Stimulated activated naive CD8-positive, alpha-beta T cell treated with anti-CD3 and anti-CD28 coated beads, Interleukin-15, amount 100 ng/mL, for 72 hours (primary cell): Measurements from ENCODE around the gene WFDC10A.
A peak's percentile ranks its signal among the peaks of the same experiment; 100 is the strongest.
"Not testable (repeated sequence)": the region's sequence is repeated elsewhere in the genome, so short reads cannot be mapped to it uniquely, and the experiment has no call there.

Experiments used
- ATAC-seq: fragments of 150-1000 bp; cut with Tn5 transposase; 2 replicates; pipeline ENCODE4 v1.10.0; 2021; ENCODE audit warnings: mild to moderate bottlenecking, moderate library complexity
- DNase-seq, 2 donors: peaks; one replicate each; pipeline ENCODE4 v3.0.0; 2021 to 2022
- H3K27ac Mint-ChIP-seq, 2 donors: one replicate each; pipeline ENCODE4 v1.8.0; 2022; ENCODE audit warnings: mild to moderate bottlenecking in 2 of 2, mixed read lengths in 2 of 2, moderate library complexity in 2 of 2
- H3K27me3 Mint-ChIP-seq: one replicate; pipeline ENCODE4 v1.8.0; 2022; ENCODE audit warnings: mixed read lengths
- H3K4me1 Mint-ChIP-seq: one replicate; pipeline ENCODE4 v1.8.0; 2022; ENCODE audit warnings: mild to moderate bottlenecking, mixed read lengths
- H3K4me3 Mint-ChIP-seq, 2 donors: one replicate each; pipeline ENCODE4 v1.8.0; 2022; ENCODE audit warnings: mild to moderate bottlenecking in 2 of 2, mixed read lengths in 2 of 2, moderate library complexity in 1 of 2
- H3K9me3 Mint-ChIP-seq, 2 donors: one replicate each; pipeline ENCODE4 v1.8.0; 2022; ENCODE audit warnings: mixed read lengths in 2 of 2

The WFDC10A gene

GRCh38 chr20:45629496-45630100 lies at the start of gene WFDC10A:
Gene WFDC10A (plus strand): TSS chr20:45629739. CDS start chr20:45629814, 75 bp downstream.
- ATAC-seq (peak; percentile 80), DNase-seq (peak; percentile 5 to 29)
- H3K27me3 Mint-ChIP-seq: peaks cover 64% of the 10 kb centered on the region
- H3K4me3 Mint-ChIP-seq: no peak within 1 kb of the TSS
- H3K4me1 Mint-ChIP-seq: no peaks in the 10 kb centered on the region
- peaks cover 0 to 6% of the 10 kb centered on the region in 2 donors for H3K9me3 Mint-ChIP-seq
- H3K27ac Mint-ChIP-seq: no peak within 1 kb of the TSS

- Mint-ChIP-seq H3K9me3 (no peaks in the 10 kb centered on the region), H3K4me3 (no peak overlapping the region), H3K4me1 (no peaks in the 10 kb centered on the region), H3K27me3 (peaks cover 11% of the 10 kb centered on the region), H3K27ac (peak overlapping the region in 1 of 2 donors; percentile 4)
- ATAC-seq (no peak), DNase-seq (no peak)
Measured at GRCh38 chr20:45581702-45582101, 47.8 kb upstream of the WFDC10A start.

GRCh38 chr20:45583502-45583901 lies 46.0 kb upstream of the WFDC10A start:
- no peaks in the 10 kb centered on the region for H3K4me1 Mint-ChIP-seq
- DNase-seq (no peak), ATAC-seq (no peak)
- H3K4me3 Mint-ChIP-seq: no peak overlapping the region
- H3K9me3 Mint-ChIP-seq: no peaks in the 10 kb centered on the region
- H3K27ac Mint-ChIP-seq: no peak overlapping the region
- peaks cover 14% of the 10 kb centered on the region for H3K27me3 Mint-ChIP-seq

- not testable (repeated sequence) for DNase-seq, H3K4me3 Mint-ChIP-seq, H3K27ac Mint-ChIP-seq, H3K4me1 Mint-ChIP-seq, H3K9me3 Mint-ChIP-seq, ATAC-seq
- peaks cover 16% of the 10 kb centered on the region for H3K27me3 Mint-ChIP-seq
Measured at GRCh38 chr20:45584294-45584693, 45.2 kb upstream of the WFDC10A start.

DNA sequence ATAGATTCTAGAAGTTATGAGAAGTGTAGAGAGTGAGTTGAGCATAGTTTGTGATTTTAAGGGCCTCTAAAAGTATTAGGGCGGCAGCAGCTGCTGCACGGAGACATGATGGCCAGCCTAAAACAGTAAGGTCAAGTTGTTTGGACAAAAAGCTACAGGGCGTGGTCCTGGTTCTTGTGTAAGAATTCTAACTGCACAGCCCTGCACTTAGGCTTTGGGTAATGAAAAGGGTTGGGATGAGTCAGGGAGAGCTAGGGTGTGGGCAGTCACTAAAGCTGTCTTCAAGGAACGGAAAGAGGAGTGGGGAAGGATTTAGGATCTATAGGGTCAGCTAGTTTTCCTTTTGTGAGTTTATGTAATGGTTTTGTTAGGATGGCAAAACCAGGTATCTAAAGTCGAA lies 43.6 kb upstream of the WFDC10A start:
- H3K27me3 Mint-ChIP-seq: peaks cover 14% of the 10 kb centered on the region
- H3K27ac Mint-ChIP-seq, H3K4me1 Mint-ChIP-seq, H3K4me3 Mint-ChIP-seq, H3K9me3 Mint-ChIP-seq, ATAC-seq, DNase-seq: not testable (repeated sequence)

DNA sequence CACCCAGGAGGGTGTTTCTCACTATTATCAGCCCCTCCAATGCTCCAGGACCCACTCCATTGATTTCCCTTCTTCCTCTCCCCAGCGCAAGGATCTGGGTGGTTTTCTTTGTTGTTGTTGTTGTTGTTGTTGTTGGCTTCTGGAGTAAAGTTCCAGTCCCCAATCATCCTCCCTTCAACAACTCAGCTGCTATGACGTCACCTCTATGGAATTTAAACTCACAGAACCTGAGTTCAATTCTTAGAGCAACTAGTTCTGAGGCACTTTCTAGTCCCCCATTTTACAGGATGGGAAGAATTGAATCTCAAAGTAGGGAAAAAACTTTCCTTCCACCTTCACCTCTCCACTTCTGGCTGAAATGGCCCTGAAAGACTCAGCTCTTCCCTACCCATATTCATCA lies 40.7 kb upstream of the WFDC10A start:
- ATAC-seq: no peak
- no peak for DNase-seq
- Mint-ChIP-seq H3K9me3 (no peaks in the 10 kb centered on the region), H3K27me3 (peaks cover 35% of the 10 kb centered on the region), H3K4me1 (no peaks in the 10 kb centered on the region), H3K27ac (no peak overlapping the region), H3K4me3 (no peak overlapping the region)

DNA sequence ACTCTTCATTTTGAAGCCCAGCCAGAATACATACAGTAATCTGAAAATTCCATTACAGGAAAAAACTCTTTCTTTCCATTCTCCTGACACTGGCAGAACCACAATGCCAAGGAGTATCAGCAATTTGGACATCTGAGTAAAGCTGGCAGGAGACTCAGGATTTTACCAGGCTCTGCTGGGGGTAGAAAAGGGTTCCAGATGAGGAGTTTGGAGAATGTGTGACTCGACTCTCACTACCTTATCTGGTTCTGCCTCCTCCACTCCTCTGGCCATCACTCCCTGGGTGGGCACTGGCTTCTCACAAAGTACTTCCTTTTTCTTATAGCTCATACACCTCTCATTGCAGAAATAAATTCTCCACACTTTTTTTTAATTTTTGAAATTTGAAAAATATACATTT lies 39.8 kb upstream of the WFDC10A start:
- Mint-ChIP-seq H3K4me1 (no peaks in the 10 kb centered on the region), H3K9me3 (no peaks in the 10 kb centered on the region), H3K27ac (no peak overlapping the region), H3K27me3 (peaks cover 44% of the 10 kb centered on the region), H3K4me3 (no peak overlapping the region)
- ATAC-seq: no peak
- no peak for DNase-seq

- DNase-seq (peak; percentile 14 to 33), ATAC-seq (peak; percentile 83)
- H3K9me3 Mint-ChIP-seq: no peaks in the 10 kb centered on the region
- no peak overlapping the region for H3K4me3 Mint-ChIP-seq
- no peaks in the 10 kb centered on the region for H3K4me1 Mint-ChIP-seq
- no peak overlapping the region for H3K27ac Mint-ChIP-seq
- peaks cover 57% of the 10 kb centered on the region for H3K27me3 Mint-ChIP-seq
Measured at GRCh38 chr20:45592574-45593189, 36.9 kb upstream of the WFDC10A start.

- H3K4me1 Mint-ChIP-seq: no peaks in the 10 kb centered on the region
- peaks cover 61% of the 10 kb centered on the region for H3K27me3 Mint-ChIP-seq
- no peak overlapping the region for H3K27ac Mint-ChIP-seq
- no peak for ATAC-seq
- no peak for DNase-seq
- no peaks in the 10 kb centered on the region for H3K9me3 Mint-ChIP-seq
- H3K4me3 Mint-ChIP-seq: no peak overlapping the region
Measured at GRCh38 chr20:45593498-45593897, 36.0 kb upstream of the WFDC10A start.

DNA sequence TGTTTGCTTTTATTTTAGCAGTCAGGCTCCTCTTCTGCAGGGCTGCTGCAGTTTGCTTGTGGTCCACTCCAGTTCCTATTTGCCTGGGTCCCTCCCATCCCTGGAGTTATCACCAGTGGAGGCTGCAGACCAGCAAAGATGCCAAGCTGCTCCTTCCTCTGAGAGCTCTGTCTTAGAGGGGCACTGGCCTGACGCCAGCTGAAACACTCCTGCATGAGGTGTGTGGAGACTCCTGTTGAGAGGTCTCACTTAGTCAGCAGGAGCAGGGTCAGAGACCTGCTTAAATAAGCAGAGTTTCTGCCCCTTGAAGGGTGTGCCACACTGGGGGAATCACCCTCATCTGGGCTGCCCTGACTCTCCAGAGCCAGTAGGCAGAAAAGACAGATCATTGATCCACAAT lies 34.3 kb upstream of the WFDC10A start:
- ATAC-seq (no peak), DNase-seq (no peak)
- Mint-ChIP-seq H3K9me3 (no peaks in the 10 kb centered on the region), H3K27me3 (peaks cover 59% of the 10 kb centered on the region), H3K4me1 (no peaks in the 10 kb centered on the region), H3K27ac (no peak overlapping the region), H3K4me3 (no peak overlapping the region)

DNA sequence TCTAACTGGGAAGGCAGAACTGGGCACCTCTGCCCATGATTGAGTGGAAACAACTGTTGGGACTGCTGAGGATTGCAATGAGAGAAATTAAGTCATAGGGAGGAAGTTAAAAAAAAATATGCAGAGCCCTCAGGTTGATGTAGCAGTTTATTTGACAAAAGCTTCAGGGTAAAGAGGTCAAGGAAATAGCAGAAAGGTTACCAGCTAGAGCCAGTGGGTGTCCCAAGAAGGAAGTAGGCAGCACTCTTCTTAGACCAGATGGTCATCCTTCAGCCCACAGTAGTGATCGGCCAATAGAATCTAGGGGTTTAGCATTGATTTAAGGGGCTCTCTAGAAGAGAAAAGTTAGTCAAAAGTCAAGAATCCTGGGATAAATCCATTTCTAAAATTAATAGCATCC lies 21.7 kb upstream of the WFDC10A start:
- Mint-ChIP-seq H3K27ac (no peak overlapping the region), H3K4me1 (peaks cover 12% of the 10 kb centered on the region)

GRCh38 chr20:45611054-45611453 lies 18.5 kb upstream of the WFDC10A start:
- ATAC-seq: peak; percentile 92
- peak overlapping the region in 1 of 2 donors; percentile 2 for H3K4me3 Mint-ChIP-seq

More for the DNA sequence above, 21.7 kb upstream of the WFDC10A start:
- H3K27me3 Mint-ChIP-seq: peaks cover 55% of the 10 kb centered on the region
- H3K4me3 Mint-ChIP-seq: no peak overlapping the region
- no peak for ATAC-seq
- no peak for DNase-seq
- H3K9me3 Mint-ChIP-seq: peaks cover 18 to 45% of the 10 kb centered on the region in 2 donors

DNA sequence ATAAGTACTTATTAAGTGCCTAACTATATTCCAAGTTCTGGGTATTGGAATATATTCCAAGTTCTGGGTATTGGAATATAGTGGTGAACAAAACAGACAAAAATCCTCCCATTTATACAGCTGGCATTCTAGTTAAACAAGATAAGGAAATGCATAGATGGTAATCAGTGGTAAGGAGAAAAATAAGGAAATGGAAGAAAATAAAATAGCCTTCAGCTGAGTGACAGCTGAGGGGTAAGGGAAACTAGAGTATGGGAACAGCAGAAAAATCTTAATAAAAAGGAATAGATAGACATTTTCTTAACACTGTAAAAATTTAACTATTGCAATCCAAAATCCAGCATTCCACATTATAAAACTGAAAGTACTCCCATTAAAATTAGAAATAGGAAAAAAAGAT lies 17.2 kb upstream of the WFDC10A start:
- Mint-ChIP-seq H3K4me1 (peaks cover 12% of the 10 kb centered on the region), H3K4me3 (no peak overlapping the region), H3K27ac (no peak overlapping the region), H3K9me3 (peaks cover 12 to 22% of the 10 kb centered on the region in 2 donors), H3K27me3 (peaks cover 59% of the 10 kb centered on the region)
- ATAC-seq (no peak), DNase-seq (no peak)

More at GRCh38 chr20:45611054-45611453, 18.5 kb upstream of the WFDC10A start:
- Mint-ChIP-seq H3K27me3 (peaks cover 60% of the 10 kb centered on the region), H3K9me3 (peaks cover 12 to 30% of the 10 kb centered on the region in 2 donors), H3K27ac (no peak overlapping the region), H3K4me1 (peaks cover 12% of the 10 kb centered on the region)
- DNase-seq: peak in 1 of 2 donors; percentile 38

DNA sequence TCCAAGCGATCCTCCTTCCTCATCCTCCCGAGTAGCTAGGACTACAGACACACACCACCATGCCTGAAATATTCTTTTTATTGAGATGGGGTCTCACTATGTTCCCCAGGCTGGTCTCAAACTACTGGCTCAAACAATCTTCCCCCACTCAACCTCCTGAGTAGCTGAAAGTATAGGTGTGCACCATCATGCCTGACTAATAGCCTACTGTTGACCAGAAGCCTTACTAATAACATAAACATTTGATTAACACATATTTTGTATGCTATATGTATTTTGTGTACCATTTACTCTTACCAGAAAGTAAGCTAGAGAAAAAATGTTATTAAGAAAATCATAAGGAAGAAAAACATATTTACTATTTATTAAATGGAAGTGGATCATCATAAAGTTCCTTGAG lies 11.9 kb upstream of the WFDC10A start:
- Mint-ChIP-seq H3K4me1 (no peaks in the 10 kb centered on the region), H3K27me3 (peaks cover 36% of the 10 kb centered on the region), H3K9me3 (no peaks in the 10 kb centered on the region), H3K4me3 (no peak overlapping the region), H3K27ac (no peak overlapping the region)
- DNase-seq (no peak), ATAC-seq (no peak)

DNA sequence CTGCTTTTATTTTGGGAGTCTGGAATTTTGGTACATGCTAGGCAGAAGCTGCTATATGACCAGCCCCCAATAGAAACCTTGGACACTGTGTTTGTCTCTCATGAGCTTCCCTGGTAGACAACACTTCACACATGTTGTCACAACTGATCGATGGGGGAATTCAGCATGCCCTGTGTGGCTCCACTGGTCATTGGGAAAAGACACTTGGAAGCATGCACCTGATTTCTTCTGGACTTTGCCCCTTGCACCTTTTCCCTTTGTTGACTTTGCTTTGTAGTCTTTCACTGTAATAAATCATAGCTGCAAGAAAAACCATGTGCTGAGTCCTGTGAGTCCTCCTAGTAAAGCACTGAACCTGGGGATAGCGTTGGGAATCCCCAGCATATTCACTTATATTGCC lies 7.9 kb upstream of the WFDC10A start:
- Mint-ChIP-seq H3K4me3 (no peak overlapping the region), H3K27ac (no peak overlapping the region), H3K27me3 (peaks cover 31% of the 10 kb centered on the region), H3K9me3 (peaks cover 0 to 10% of the 10 kb centered on the region in 2 donors), H3K4me1 (no peaks in the 10 kb centered on the region)
- ATAC-seq (no peak), DNase-seq (no peak)

GRCh38 chr20:45626540-45626939 lies 3.0 kb upstream of the WFDC10A start:
- Mint-ChIP-seq H3K4me1 (no peaks in the 10 kb centered on the region), H3K4me3 (no peak overlapping the region), H3K9me3 (peaks cover 0 to 10% of the 10 kb centered on the region in 2 donors), H3K27ac (no peak overlapping the region), H3K27me3 (peaks cover 54% of the 10 kb centered on the region)
- no peak for ATAC-seq
- no peak for DNase-seq
